Measurements from ENCODE around the gene ARMH1.

Gene ARMH1

DNA sequence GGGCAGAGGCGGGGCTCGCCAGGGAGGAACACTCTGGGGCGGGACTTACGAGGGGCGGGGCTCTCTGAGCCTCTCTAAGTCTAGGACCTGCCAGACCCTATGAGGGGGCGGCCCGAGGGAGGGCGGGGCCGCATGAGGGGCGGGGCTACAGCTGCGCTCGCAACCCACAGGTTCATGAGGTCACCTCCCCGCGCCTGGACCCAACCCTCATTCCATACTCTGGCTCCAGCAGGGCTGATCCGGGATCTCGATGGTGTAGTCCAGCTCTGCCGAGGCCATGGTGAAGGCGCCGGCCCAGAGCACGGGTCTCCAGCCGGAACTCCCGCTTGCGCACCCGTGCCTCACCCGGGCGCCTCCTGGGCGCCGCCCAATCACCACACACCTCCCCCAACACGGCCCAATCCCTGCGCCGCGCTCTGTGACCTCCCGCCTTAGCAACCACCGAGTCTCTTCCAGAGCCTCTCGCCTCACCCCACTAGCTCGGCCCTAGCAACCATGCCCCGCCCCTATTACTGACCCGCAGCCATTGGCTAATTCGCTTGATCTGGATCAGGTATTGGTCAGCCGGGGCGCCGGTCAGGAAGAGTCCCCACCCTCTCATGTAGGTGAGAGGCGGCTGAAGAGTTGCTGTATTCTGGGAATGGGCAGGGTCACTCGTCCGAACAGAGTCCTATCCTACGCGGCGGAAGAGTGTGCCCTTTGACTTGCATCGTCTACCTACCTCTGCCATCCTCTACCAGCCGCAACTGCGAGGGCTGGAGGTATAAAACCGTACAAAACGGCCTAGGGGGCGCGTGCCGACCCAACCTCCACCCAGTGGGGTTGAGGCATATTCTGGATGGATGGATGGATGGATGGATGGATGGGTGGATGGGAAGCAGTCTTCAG, at the start of gene ARMH1, which contains the start of gene TMEM53:
Gene ARMH1 (plus strand): TSS at position 602 of the 888 bp plus-strand sequence. CDS start 14,984 bp downstream, outside the sequence.
Gene TMEM53 (minus strand): TSS at position 369 of the 888 bp plus-strand sequence. CDS start 90 bp downstream, at position 279.
- peak; percentile 98 for DNase-seq

GRCh38 chr1:44625348-44625747, 49.2 kb upstream of the ARMH1 start:
- DNase-seq, result no peak

DNA sequence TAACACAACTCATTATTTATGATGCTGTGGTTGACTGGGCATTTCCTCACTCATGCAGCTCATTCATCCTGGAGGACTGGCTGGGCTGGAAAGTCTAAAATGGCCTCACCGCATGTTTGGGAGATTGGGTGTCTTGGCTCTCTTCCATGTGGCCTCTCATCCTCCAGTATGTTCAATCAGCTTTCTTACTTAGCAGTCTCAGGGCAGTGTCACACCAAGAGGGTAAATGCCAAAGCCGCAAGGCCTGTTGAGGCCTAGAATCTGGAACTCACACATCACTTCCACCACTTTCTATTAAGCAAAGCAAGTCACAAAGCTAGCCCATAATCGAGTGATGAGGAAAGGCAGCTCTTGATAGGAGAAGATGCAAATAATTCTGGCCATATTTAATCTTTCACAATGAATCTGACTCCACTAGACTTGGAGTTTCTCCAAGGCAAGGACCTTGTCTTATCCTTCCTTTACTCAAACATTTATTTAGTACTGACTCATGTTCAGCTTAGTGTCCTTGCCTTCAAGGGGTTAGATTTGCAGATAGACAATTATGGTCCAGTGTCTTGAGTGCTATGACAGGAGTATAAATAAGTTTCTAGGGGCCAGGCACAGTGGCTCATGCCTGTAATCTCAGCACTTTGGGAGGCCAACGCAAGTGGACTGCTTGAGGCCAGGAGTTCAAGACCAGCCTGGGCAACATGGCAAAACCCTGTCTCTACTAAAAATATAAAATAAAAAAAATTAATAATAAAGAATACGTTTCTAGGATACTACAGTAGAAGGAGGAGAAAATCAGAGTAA, 45.4 kb upstream of the ARMH1 start:
- no peak for DNase-seq

- DNase-seq, result no peak
These were observed 44.4 kb upstream of the ARMH1 start for GRCh38 chr1:44630116-44630515.

DNA sequence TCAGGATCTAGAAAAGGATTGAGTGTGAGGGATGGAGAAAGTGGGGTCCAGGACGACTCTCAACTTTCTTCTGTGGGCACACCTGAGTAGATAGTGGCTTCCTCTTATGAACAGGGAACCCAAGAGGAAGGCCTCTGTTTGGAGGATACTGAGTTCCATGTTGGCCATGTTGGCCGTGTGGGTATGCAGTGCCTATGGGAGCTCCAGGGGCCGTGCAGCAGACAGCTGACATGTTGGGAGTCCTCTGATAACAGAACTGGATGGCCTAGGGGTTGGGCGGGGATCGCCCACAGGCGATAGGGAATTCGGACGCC, 43.2 kb upstream of the ARMH1 start:
- no peak for DNase-seq

DNA sequence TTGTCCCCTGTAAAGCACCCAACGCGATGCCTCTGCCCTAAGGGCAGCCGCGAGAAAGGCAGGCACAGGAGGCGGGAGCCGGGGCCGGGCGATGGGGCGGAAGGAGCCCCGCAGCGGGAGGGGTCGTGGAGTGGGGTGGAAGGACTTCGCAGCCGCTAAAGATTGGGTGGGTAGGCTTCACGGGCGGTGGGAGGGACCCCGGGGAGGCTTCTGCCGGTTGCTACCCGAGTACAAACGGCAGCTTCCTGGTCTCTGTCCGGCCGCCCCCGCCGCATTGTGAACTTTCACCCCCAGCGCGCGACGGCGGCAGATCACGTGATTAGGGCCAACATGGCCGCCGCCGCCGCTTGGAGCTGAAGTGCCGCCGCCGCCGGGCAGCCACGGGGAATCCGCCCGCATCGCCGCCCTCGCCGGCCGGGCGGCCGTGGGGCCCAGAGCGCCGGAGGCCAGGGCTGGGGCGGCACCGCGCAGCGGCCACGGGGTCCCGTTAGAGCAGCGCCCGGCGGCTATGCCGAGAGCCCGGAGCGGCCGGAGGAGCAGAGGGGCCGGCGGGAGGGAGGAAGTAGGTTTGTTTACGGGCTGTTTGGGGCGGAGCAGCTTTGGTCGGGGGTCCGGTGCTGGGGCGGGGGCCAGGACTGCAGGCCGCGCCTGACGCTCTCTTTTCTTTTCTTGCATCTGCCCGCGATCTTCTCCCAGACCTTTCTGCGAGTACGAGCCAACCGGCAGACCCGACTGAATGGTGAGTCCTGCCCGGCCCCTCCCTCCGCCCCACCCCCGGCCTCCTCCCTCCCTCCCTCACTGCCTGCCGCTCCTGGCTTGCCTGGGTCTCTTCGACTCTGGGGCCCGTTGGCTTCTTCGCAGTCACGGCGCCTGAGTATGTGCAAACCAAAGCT, 42.6 kb upstream of the ARMH1 start:
- peak; percentile 88 for DNase-seq

- DNase-seq, result peak; percentile 24
These were observed 41.9 kb upstream of the ARMH1 start for GRCh38 chr1:44632598-44632997.

GRCh38 chr1:44634606-44635189, 39.8 kb upstream of the ARMH1 start:
- peak; percentile 26 for DNase-seq

DNA sequence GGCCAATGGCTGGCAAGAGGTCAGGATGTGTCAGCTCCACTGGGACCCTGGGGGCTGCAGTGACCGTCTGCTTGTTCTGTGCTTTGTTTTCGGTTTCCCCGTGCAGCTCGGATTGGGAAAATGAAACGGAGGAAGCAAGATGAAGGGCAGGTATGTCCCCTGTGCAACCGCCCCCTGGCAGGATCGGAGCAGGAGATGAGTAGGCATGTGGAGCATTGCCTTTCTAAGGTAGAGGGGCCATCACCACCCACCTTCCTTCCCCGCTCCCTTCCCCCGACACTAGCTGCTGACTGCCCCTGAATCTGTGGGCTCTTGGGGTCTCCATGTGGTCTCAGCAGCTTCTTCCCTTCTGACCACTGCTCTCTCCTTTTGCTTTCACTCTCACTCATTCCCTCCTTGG, 39.1 kb upstream of the ARMH1 start:
- DNase-seq, result no peak

GRCh38 chr1:44636083-44636687, 38.3 kb upstream of the ARMH1 start:
- no peak for DNase-seq

DNA sequence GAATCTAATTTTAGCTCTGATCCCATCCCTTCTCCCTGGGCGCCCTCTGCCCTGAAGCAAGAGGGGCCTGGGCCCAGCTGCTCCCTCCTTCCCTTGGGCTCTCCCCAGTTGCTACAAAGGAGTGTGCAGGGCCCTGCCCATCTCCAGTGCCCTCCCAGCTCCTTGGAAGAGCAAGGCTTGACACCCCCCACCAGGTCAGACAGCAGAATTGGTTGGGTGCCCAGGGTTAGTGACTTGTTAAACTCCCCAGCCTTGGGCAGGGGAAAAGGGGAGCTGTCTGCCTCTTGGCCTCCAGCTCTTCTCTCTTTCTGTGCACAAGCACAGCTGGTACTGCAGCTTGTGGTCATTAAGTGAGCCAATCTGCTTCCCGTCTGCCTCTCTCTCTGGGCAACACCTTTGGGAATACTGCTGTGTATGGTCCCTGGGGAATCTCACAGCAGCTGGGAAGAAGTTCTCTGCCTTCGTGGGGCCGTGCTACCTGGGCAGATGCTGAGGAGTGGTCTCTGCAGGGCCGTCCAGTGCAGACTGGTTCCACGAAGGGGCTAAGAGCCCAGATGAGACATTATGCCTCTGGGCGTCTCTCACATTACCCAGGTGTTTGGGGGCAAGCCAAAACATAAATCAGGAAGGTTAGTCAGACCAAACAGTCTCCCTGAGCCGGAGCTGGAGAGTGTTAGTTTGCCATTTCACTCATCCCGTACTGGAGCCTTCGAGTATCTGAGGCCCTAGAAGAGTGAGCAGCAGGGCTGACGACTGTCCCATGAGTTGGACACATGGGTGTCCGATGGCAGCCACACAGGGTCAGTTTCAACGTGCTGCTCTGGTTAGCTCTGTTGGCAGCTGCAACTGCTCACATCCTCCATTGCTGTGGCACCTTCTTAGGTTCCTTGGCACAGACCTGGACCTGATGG, 37.6 kb upstream of the ARMH1 start:
- DNase-seq, result peak; percentile 94

DNA sequence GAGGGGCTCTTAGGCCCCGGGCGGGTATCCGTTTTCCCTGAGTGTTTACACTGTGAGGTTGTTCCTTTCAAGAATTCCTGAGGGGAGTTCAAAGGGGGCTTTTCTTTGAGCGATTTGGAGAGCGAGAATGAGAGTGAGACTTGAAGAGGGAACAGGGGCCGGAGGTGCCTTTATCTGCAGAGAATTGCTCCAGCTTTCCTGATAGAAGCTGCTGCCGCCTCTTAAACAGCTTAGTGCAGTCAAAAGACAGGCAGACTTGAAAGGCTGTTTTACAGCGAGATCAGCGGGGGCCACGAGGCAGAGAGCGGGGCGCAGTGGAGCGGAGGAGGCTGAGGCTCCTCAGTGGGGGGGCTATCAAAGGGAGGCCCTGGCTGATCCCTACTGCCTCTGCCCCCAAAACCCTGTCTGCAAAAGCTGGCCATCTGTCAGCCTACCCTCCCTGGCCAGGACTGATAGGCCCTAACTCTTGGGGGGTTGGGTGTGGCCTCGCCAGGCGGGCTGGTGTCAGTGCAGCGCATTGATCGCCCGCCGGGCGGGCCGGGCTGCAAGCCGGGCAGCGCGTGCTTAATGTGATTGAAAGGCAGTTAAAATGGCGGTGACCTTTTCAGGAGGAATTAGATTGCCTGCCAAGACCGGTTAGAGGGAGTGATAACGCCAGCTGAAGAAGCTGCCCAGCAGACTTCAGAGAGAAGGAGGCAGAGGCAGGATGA, 36.7 kb upstream of the ARMH1 start:
- peak; percentile 69 for DNase-seq

GRCh38 chr1:44640200-44640853, 34.2 kb upstream of the ARMH1 start:
- DNase-seq, result peak; percentile 48

DNA sequence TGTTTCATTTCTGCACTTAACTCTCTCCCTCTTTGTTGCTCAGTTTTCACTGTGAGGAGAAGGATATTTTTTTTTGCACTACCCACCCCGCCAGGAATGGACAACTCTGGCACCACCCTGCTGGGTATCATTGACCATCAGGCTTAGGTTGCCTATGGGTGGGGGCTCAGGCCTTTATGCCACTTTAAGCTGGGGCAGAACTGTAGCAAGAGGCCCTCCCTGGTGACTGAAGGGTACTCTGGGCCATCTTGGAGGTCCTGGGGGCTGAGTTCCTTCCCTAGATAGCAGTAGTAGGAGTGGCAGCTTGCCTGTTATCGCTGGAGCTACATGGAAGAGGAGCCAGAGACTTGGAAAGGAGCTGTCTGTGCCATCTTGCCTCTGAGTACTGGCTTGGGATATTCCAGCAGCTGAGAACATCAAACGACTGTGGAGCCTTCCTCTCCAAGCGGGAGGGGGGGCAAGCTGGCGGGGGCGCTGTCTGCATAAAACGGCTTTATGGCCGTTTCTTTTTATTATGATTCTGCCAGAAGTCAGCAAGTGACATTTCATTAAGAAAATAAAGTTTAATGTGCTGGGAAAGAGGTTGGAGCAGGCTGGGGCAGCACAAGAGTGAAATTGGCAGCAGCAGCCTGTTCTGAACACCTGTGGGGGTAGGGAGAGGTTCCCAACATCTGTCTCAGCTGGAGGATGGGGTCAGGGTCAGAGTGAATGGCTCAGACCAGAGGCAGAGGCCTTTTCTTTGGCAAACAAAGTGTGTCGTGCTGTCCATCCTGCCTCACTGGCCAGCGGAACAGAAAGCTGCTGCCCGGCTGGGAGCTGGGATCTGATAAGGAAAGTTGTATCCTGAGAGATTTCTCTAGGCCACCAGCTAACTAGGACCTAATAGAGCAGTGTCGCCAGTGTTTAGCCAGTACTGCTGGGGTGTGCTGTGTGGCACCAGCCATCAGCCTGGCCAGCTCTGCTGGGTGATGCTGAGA, 33.1 kb upstream of the ARMH1 start:
- no peak for DNase-seq

GRCh38 chr1:44642255-44642654, 32.3 kb upstream of the ARMH1 start:
- DNase-seq, result peak; percentile 21

DNA sequence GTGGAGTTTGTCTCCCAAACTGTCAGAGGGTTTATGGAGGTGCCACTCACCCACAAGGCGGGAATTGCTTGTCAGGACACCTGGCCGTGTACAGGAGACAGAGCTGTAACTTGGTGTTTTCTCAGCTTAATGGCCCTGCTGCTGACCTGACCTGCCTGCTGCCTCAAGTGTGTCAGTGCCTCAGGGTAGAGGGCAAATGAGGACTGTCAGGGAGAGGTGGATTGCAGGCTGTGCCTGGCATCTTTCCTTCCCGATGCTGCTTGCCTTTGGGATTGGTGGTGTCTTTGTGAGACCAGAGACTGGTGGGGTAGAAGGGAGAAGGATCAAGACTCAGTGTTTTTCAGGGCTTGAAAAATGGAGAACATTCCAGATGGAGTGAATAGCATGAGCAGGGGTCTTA, 31.6 kb upstream of the ARMH1 start:
- DNase-seq, result peak; percentile 72

DNA sequence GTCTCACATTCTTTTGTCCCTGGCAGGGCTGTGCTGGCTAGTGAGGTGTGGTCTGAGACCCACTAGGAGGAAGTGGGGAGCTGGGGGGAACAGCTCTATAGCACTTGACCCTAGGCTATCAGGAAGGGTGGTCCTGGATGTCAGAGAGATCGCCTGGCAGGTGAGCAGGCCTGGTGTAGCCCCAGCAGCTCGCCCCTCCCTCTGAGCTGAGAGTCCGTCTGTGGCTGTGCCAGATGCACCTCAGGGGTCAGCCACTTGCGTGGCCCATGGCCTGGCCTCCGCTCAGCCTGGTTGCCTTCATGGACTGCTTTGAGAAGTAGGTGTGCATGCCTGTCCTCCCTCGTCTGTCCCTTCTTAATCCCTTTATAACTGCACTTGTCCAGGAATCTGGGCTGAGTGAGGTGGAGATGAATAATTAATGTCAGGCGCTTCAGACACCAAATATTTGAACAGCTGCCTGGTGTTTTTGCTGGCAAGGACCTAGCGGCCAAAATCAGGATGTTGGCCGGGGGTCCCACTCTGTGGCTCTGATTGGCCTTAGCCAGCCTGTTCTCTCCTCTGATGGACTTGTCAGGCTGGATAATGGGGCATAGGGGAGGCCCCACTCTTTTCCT, 30.7 kb upstream of the ARMH1 start:
- DNase-seq, result peak; percentile 79

- no peak for DNase-seq
These were observed 29.7 kb upstream of the ARMH1 start for GRCh38 chr1:44644806-44645205.

Data from NCI-H69 (cell line).